ENCODE results near the gene PEX1. TPM values are rescaled to one million over a fixed set of nuclear protein-coding genes. Genes with fewer than 3 reads are reported as not detected.
"Not testable (repeated sequence)": the region's sequence is repeated elsewhere in the genome, so short reads cannot be mapped to it uniquely, and the experiment has no call there.

Gene PEX1
- total RNA-seq, 2 experiments from 2014 or later = 16.1 to 18.9 TPM

- CTCF ChIA-PET = no interaction called here
- Mint-ChIP-seq H3K9me3 (no peaks in the 10 kb centered on the region), H3K36me3 (ENCODE audit: low read depth) (peaks cover 17% of the 10 kb centered on the region), H3K4me1 (peaks cover 8% of the 10 kb centered on the region), H3K4me3 (no peak overlapping the region), H3K27ac (no peak overlapping the region), H3K27me3 (no peaks in the 10 kb centered on the region)
- POLR2A ChIA-PET = no interaction called here
- no peak for DNase-seq
Measured at GRCh38 chr7:92496876-92497275, 31.4 kb downstream of the PEX1 start.

- Mint-ChIP-seq H3K27me3 (no peaks in the 10 kb centered on the region), H3K4me1 (no peaks in the 10 kb centered on the region), H3K4me3 (no peak overlapping the region), H3K9me3 (no peaks in the 10 kb centered on the region), H3K27ac (no peak overlapping the region), H3K36me3 (ENCODE audit: low read depth) (peaks cover 23% of the 10 kb centered on the region)
- ChIA-PET CTCF (interaction anchor here (1.8 kb wide), 1 partner anchor 9 kb away, joined by 5 read pairs; no protein-coding TSS in a partner anchor), POLR2A (no interaction called here)
- DNase-seq = no peak
Measured at GRCh38 chr7:92489634-92490033, 38.7 kb downstream of the PEX1 start.

GRCh38 chr7:92487804-92488203 is 40.5 kb downstream of the PEX1 start:
- H3K36me3 Mint-ChIP-seq (ENCODE audit: low read depth) = peaks cover 22% of the 10 kb centered on the region
- no peak overlapping the region for H3K27ac Mint-ChIP-seq
- ChIA-PET CTCF (no interaction called here), POLR2A (no interaction called here)
- H3K4me1 Mint-ChIP-seq = no peaks in the 10 kb centered on the region
- H3K9me3 Mint-ChIP-seq = no peaks in the 10 kb centered on the region
- no peak overlapping the region for H3K4me3 Mint-ChIP-seq
- no peaks in the 10 kb centered on the region for H3K27me3 Mint-ChIP-seq
- DNase-seq = no peak

GRCh38 chr7:92485974-92486373 is 42.3 kb downstream of the PEX1 start:
- DNase-seq = no peak
- Mint-ChIP-seq H3K9me3 (no peaks in the 10 kb centered on the region), H3K4me1 (no peaks in the 10 kb centered on the region), H3K27me3 (no peaks in the 10 kb centered on the region), H3K36me3 (ENCODE audit: low read depth) (peaks cover 17% of the 10 kb centered on the region), H3K4me3 (no peak overlapping the region), H3K27ac (no peak overlapping the region)
- ChIA-PET POLR2A (no interaction called here), CTCF (no interaction called here)

GRCh38 chr7:92485267-92485892 is 42.9 kb downstream of the PEX1 start:
- Mint-ChIP-seq H3K27me3 (no peaks in the 10 kb centered on the region), H3K27ac (no peak overlapping the region), H3K9me3 (no peaks in the 10 kb centered on the region), H3K36me3 (ENCODE audit: low read depth) (peaks cover 14% of the 10 kb centered on the region), H3K4me1 (no peaks in the 10 kb centered on the region), H3K4me3 (no peak overlapping the region)
- DNase-seq = no peak
- CTCF ChIA-PET = no interaction called here
- POLR2A ChIA-PET = no interaction called here

- H3K36me3 Mint-ChIP-seq (ENCODE audit: low read depth) = peaks cover 10% of the 10 kb centered on the region
- H3K27me3 Mint-ChIP-seq, H3K27ac Mint-ChIP-seq, DNase-seq, H3K4me3 Mint-ChIP-seq, H3K4me1 Mint-ChIP-seq, POLR2A ChIA-PET, CTCF ChIA-PET, H3K9me3 Mint-ChIP-seq: not testable (repeated sequence)
Measured at GRCh38 chr7:92484226-92484625, 44.1 kb downstream of the PEX1 start.

GRCh38 chr7:92483624-92484023 is 44.7 kb downstream of the PEX1 start:
- H3K9me3 Mint-ChIP-seq; H3K27me3 Mint-ChIP-seq; POLR2A ChIA-PET; DNase-seq; CTCF ChIA-PET; H3K36me3 Mint-ChIP-seq (ENCODE audit: low read depth); H3K27ac Mint-ChIP-seq; H3K4me1 Mint-ChIP-seq; H3K4me3 Mint-ChIP-seq: not testable (repeated sequence)

GRCh38 chr7:92479146-92479545 is 49.2 kb downstream of the PEX1 start:
- POLR2A ChIA-PET; CTCF ChIA-PET; H3K27me3 Mint-ChIP-seq; DNase-seq; H3K4me3 Mint-ChIP-seq; H3K27ac Mint-ChIP-seq; H3K4me1 Mint-ChIP-seq; H3K9me3 Mint-ChIP-seq; H3K36me3 Mint-ChIP-seq (ENCODE audit: low read depth): not testable (repeated sequence)

- Mint-ChIP-seq H3K4me3 (no peak overlapping the region), H3K36me3 (ENCODE audit: low read depth) (no peaks in the 10 kb centered on the region), H3K27me3 (no peaks in the 10 kb centered on the region), H3K9me3 (no peaks in the 10 kb centered on the region), H3K27ac (no peak overlapping the region), H3K4me1 (no peaks in the 10 kb centered on the region)
- ChIA-PET CTCF (no interaction called here), POLR2A (no interaction called here)
- no peak for DNase-seq
Measured at GRCh38 chr7:92478711-92479110, 49.6 kb downstream of the PEX1 start.

GRCh38 chr7:92478095-92478494 is 50.2 kb downstream of the PEX1 start:
- CTCF ChIA-PET = interaction anchor here (0.7 kb wide), 1 partner anchor 1059 kb away, joined by 3 read pairs; no protein-coding TSS in a partner anchor
- Mint-ChIP-seq H3K27me3 (no peaks in the 10 kb centered on the region), H3K36me3 (ENCODE audit: low read depth) (no peaks in the 10 kb centered on the region), H3K9me3 (no peaks in the 10 kb centered on the region), H3K27ac (no peak overlapping the region), H3K4me1 (no peaks in the 10 kb centered on the region), H3K4me3 (no peak overlapping the region)
- POLR2A ChIA-PET = no interaction called here
- no peak for DNase-seq

- H3K27ac Mint-ChIP-seq; H3K27me3 Mint-ChIP-seq; POLR2A ChIA-PET; H3K9me3 Mint-ChIP-seq; H3K4me3 Mint-ChIP-seq; H3K4me1 Mint-ChIP-seq; DNase-seq; H3K36me3 Mint-ChIP-seq (ENCODE audit: low read depth): not testable (repeated sequence)
- CTCF ChIA-PET = interaction anchor here (0.7 kb wide), 1 partner anchor 1059 kb away, joined by 3 read pairs; no protein-coding TSS in a partner anchor
Measured at GRCh38 chr7:92477681-92478080, 50.6 kb downstream of the PEX1 start, which contains the start of gene ERVW-1. ERVW-1 (minus strand) TSS chr7:92477946; CDS start chr7:92470381, 7,565 bp downstream.

GRCh38 chr7:92475851-92476590 is 52.3 kb downstream of the PEX1 start:
- H3K4me1 Mint-ChIP-seq; POLR2A ChIA-PET; H3K27ac Mint-ChIP-seq; H3K4me3 Mint-ChIP-seq; DNase-seq; CTCF ChIA-PET; H3K36me3 Mint-ChIP-seq (ENCODE audit: low read depth); H3K9me3 Mint-ChIP-seq; H3K27me3 Mint-ChIP-seq: not testable (repeated sequence)

- H3K27me3 Mint-ChIP-seq; H3K4me3 Mint-ChIP-seq; CTCF ChIA-PET; DNase-seq; H3K36me3 Mint-ChIP-seq (ENCODE audit: low read depth); H3K9me3 Mint-ChIP-seq; H3K27ac Mint-ChIP-seq; H3K4me1 Mint-ChIP-seq; POLR2A ChIA-PET: not testable (repeated sequence)
Measured at GRCh38 chr7:92475261-92475770, 53.0 kb downstream of the PEX1 start.

GRCh38 chr7:92473989-92474388 is 54.3 kb downstream of the PEX1 start:
- POLR2A ChIA-PET; H3K9me3 Mint-ChIP-seq; H3K36me3 Mint-ChIP-seq (ENCODE audit: low read depth); DNase-seq; H3K27ac Mint-ChIP-seq; H3K27me3 Mint-ChIP-seq; H3K4me1 Mint-ChIP-seq; CTCF ChIA-PET; H3K4me3 Mint-ChIP-seq: not testable (repeated sequence)
